ENCODE results near the gene SPAG16.

SPAG16 gene

GRCh38 chr2:213868526-213868925 is 584.3 kb downstream of the SPAG16 start:
- no peak for TF ChIP-seq TEAD4 (IDR thresholded peaks at IDR 0.05)
- no peak for TF ChIP-seq ZBTB7A (IDR thresholded peaks at IDR 0.05; ENCODE audit: low read depth)
- no peak for TF ChIP-seq FOXM1 (IDR thresholded peaks at IDR 0.05; ENCODE audit: borderline replicate concordance, low read depth)
- TF ChIP-seq YY1 (IDR thresholded peaks at IDR 0.05; ENCODE audit: low read depth), result no peak
- no peak for TF ChIP-seq NFIC (IDR thresholded peaks at IDR 0.05)
- TF ChIP-seq TAF1 (IDR thresholded peaks at IDR 0.05; ENCODE audit: low read depth), result no peak
- no peak for TF ChIP-seq REST (IDR thresholded peaks at IDR 0.05; ENCODE audit: low read depth)
- TF ChIP-seq CEBPB (IDR thresholded peaks at IDR 0.05), result no peak
- TF ChIP-seq TCF12 (IDR thresholded peaks at IDR 0.05; ENCODE audit: low read depth), result no peak
- TF ChIP-seq EP300 (IDR thresholded peaks at IDR 0.05; ENCODE audit: borderline replicate concordance), result no peak
- no peak for TF ChIP-seq CREB1 (IDR thresholded peaks at IDR 0.05; ENCODE audit: low read depth)
- no peak for TF ChIP-seq RAD21 (IDR thresholded peaks at IDR 0.05; ENCODE audit: low read depth)

GRCh38 chr2:213885485-213885884 is 601.2 kb downstream of the SPAG16 start:
- TF ChIP-seq MAX (IDR thresholded peaks at IDR 0.05) (no peak), USF1 (IDR thresholded peaks at IDR 0.05) (no peak), CREB1 (IDR thresholded peaks at IDR 0.05; ENCODE audit: low read depth) (no peak), TEAD4 (IDR thresholded peaks at IDR 0.05) (no peak), REST (IDR thresholded peaks at IDR 0.05; ENCODE audit: low read depth) (no peak), RAD21 (IDR thresholded peaks at IDR 0.05; ENCODE audit: low read depth) (no peak), CEBPB (IDR thresholded peaks at IDR 0.05) (no peak), TAF1 (IDR thresholded peaks at IDR 0.05; ENCODE audit: low read depth) (no peak), ZBTB7A (IDR thresholded peaks at IDR 0.05; ENCODE audit: low read depth) (no peak), NFIC (IDR thresholded peaks at IDR 0.05) (no peak), EGR1 (IDR thresholded peaks at IDR 0.05) (no peak), YY1 (IDR thresholded peaks at IDR 0.05; ENCODE audit: low read depth) (no peak), EP300 (IDR thresholded peaks at IDR 0.05; ENCODE audit: borderline replicate concordance) (no peak)

- TF ChIP-seq TEAD4 (IDR thresholded peaks at IDR 0.05), result no peak
- no peak for TF ChIP-seq TAF1 (IDR thresholded peaks at IDR 0.05; ENCODE audit: low read depth)
- TF ChIP-seq USF1 (IDR thresholded peaks at IDR 0.05), result no peak
- TF ChIP-seq REST (IDR thresholded peaks at IDR 0.05; ENCODE audit: low read depth), result no peak
- no peak for TF ChIP-seq CREB1 (IDR thresholded peaks at IDR 0.05; ENCODE audit: low read depth)
- no peak for TF ChIP-seq FOXM1 (IDR thresholded peaks at IDR 0.05; ENCODE audit: borderline replicate concordance, low read depth)
- no peak for TF ChIP-seq EGR1 (IDR thresholded peaks at IDR 0.05)
- no peak for TF ChIP-seq MAX (IDR thresholded peaks at IDR 0.05)
- no peak for TF ChIP-seq EP300 (IDR thresholded peaks at IDR 0.05; ENCODE audit: borderline replicate concordance)
- no peak for TF ChIP-seq RAD21 (IDR thresholded peaks at IDR 0.05; ENCODE audit: low read depth)
- no peak for TF ChIP-seq ZBTB7A (IDR thresholded peaks at IDR 0.05; ENCODE audit: low read depth)
Observed at GRCh38 chr2:213914510-213914909, 630.2 kb downstream of the SPAG16 start.

- no peak for TF ChIP-seq TAF1 (IDR thresholded peaks at IDR 0.05; ENCODE audit: low read depth)
- TF ChIP-seq RAD21 (IDR thresholded peaks at IDR 0.05; ENCODE audit: low read depth), result no peak
Observed at GRCh38 chr2:213920014-213920413, 635.8 kb downstream of the SPAG16 start.

GRCh38 chr2:213923543-213923942 is 639.3 kb downstream of the SPAG16 start:
- no peak for TF ChIP-seq NFIC (IDR thresholded peaks at IDR 0.05)
- no peak for TF ChIP-seq EP300 (IDR thresholded peaks at IDR 0.05; ENCODE audit: borderline replicate concordance)
- no peak for TF ChIP-seq CREB1 (IDR thresholded peaks at IDR 0.05; ENCODE audit: low read depth)
- peak; percentile 22; the same call in 1 of the 2 replicates for TF ChIP-seq USF1 (IDR thresholded peaks at IDR 0.05)

All from Ishikawa (cell line).